ENCODE measurements around the gene JSRP1. TPM values are rescaled to one million over a fixed set of nuclear protein-coding genes. Genes with fewer than 3 reads are reported as not detected.

Gene JSRP1
- polyA plus RNA-seq, 1 of the 3 experiments (the other 2 are of a cell fraction) = 0.76 TPM

DNA sequence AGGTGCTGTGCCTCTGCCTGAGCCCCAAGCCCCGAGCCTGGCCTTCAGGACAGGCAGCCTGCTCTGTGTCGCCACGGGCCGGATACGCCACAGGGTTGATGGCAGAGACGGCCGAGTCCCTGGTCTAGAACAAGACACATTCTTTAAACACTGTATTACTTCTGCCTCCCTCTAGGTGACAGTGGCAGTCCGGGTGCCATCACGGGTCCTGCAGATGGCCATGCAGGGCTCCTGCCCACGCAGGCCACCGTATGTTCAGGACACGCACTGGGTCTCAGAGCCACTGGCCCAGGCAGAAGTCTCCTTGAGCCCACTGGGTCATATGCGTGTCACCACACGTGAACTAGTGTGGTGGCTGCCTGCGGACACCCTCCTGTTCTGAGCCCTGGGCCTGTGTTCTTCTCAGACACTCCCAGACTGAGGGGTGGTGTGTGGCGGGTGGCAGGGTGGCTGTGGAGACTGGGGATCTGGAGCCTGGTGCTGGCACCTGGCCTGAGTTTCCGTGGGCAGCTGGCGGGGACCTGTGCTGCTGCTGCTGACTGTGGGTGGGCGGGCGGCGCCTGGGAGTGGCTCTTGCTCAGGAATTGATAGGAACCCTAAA lies 24.5 kb downstream of the JSRP1 start:
- H3K27ac ChIP-seq (ENCODE audit: low read depth in 2 of 2, low read length in 1 of 2) = peak overlapping the region; percentile 11 to 50; a peak in 2 of 4 replicates
- WGBS (ENCODE audit: low lambda C conversion rate) = 96% methylated on average over 12 of the region's 21 CpGs
- H3K9me3 ChIP-seq = no peaks in the 10 kb centered on the region
- peak; percentile 40 for TF ChIP-seq RAD21 (IDR thresholded peaks at IDR 0.05; ENCODE audit: low read length)
- no peak for TF ChIP-seq ELF1 (IDR thresholded peaks at IDR 0.05)
- TF ChIP-seq, protein P1, sequence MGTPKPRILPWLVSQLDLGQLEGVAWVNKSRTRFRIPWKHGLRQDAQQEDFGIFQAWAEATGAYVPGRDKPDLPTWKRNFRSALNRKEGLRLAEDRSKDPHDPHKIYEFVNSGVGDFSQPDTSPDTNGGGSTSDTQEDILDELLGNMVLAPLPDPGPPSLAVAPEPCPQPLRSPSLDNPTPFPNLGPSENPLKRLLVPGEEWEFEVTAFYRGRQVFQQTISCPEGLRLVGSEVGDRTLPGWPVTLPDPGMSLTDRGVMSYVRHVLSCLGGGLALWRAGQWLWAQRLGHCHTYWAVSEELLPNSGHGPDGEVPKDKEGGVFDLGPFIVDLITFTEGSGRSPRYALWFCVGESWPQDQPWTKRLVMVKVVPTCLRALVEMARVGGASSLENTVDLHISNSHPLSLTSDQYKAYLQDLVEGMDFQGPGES (IDR thresholded peaks at IDR 0.05; ENCODE audit: low read depth, low read length) = no peak
- TF ChIP-seq JUND (IDR thresholded peaks at IDR 0.05) = no peak
- TF ChIP-seq TAF1 (IDR thresholded peaks at IDR 0.05; ENCODE audit: borderline replicate concordance, low read depth, low read length) = no peak
- TF ChIP-seq RCOR1 (IDR thresholded peaks at IDR 0.05; ENCODE audit: low read length) = no peak
- TF ChIP-seq, protein P2, sequence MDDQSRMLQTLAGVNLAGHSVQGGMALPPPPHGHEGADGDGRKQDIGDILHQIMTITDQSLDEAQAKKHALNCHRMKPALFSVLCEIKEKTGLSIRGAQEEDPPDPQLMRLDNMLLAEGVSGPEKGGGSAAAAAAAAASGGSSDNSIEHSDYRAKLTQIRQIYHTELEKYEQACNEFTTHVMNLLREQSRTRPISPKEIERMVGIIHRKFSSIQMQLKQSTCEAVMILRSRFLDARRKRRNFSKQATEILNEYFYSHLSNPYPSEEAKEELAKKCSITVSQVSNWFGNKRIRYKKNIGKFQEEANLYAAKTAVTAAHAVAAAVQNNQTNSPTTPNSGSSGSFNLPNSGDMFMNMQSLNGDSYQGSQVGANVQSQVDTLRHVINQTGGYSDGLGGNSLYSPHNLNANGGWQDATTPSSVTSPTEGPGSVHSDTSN (IDR thresholded peaks at IDR 0.05) = peak; percentile 11; the same call in 1 of the 2 replicates
- no peak for TF ChIP-seq MXI1 (IDR thresholded peaks at IDR 0.05; ENCODE audit: low read depth, low read length)
- TF ChIP-seq EZH2phosphoT487 (IDR thresholded peaks at IDR 0.05; ENCODE audit: borderline replicate concordance, low read depth) = no peak
- TF ChIP-seq FOSL2 (IDR thresholded peaks at IDR 0.05; ENCODE audit: borderline replicate concordance, low read depth) = no peak
- no peak for TF ChIP-seq GABPA (IDR thresholded peaks at IDR 0.05; ENCODE audit: low read depth)
- TF ChIP-seq POLR2AphosphoS5 (IDR thresholded peaks at IDR 0.05; ENCODE audit: low read depth, low read length) = peak; percentile 57
- ChIA-PET POLR2A (interaction anchor here (1.2 kb wide), 1 partner anchor 12 kb away, joined by 3 read pairs; no protein-coding TSS in a partner anchor), CTCF (interaction anchor here (0.8 to 8.1 kb wide), 5 partner anchors 10 to 84 kb away, joined by 3 to 107 read pairs (median 4); no protein-coding TSS in a partner anchor)
- peaks cover 24% of the 10 kb centered on the region for H3F3A ChIP-seq (replicated peaks; ENCODE audit: insufficient read depth)
- H3K4me3 ChIP-seq (ENCODE audit: low read depth in 2 of 2, low read length in 1 of 2) = no peak overlapping the region
- DNase-seq = peak; percentile 75
- peaks cover 18% of the 10 kb centered on the region; the same call in 1 of the 2 replicates for H4K20me1 ChIP-seq (ENCODE audit: insufficient read depth)
- no peak overlapping the region for H2AFZ ChIP-seq (ENCODE audit: low read depth)
- H3K4me1 ChIP-seq (ENCODE audit: control insufficient read depth in 1 of 2, insufficient read depth in 2 of 2, low read depth in 1 of 2, low read length in 1 of 2) = peaks cover 0 to 24% of the 10 kb centered on the region in 2 experiments; a peak in 1 of 4 replicates
- peaks cover 45% of the 10 kb centered on the region for H3K79me2 ChIP-seq (ENCODE audit: insufficient read depth)
- H3K36me3 ChIP-seq (replicated peaks in 1 of 2; ENCODE audit: control insufficient read depth in 1 of 2, insufficient read depth in 2 of 2, low read length in 1 of 2) = peaks cover 5 to 39% of the 10 kb centered on the region in 2 experiments
- no peak overlapping the region for H3K9ac ChIP-seq
- H3K9me2 ChIP-seq = no peaks in the 10 kb centered on the region
- H3K27me3 ChIP-seq (ENCODE audit: insufficient read depth) = no peaks in the 10 kb centered on the region
- no peak overlapping the region for H3K4me2 ChIP-seq

DNA sequence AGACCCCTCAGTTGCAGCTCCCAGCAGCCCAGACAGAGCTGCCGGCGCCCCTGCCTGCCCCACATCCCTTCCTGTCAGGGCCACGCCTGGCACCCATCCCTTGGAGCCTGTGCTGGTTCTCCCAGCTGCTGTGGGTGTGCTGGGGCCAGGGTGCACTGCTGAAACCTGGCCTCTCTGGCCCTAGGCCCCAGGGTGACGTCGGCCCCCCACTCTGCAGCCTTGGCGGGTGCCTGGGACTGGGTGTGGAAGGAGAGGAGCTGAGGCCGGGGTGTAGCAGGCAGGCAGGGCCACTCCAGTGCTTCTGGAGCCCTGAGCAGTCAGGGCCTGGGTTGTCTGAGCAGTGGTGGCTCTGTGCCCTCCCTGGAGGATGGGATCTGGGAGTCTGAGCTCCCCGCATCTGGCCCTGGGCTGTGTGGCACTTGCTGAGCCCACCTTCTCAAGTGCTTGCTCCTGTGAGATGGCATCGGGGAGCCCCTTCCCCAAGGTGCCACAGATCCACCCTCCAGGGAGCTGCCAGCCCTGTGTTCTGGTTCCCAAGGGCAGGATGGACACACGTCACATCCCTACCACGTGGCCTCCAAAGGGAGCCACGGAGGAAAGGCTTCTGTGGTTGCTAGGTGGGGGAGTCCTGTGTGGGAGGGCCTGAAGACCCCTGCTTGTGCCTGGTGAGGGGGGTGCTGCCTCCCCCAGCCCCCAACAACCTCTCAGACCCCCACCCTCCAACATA lies 25.2 kb downstream of the JSRP1 start:
- H3K27me3 ChIP-seq (ENCODE audit: insufficient read depth) = no peaks in the 10 kb centered on the region
- H3K79me2 ChIP-seq (ENCODE audit: insufficient read depth) = peaks cover 42% of the 10 kb centered on the region
- H3K9me2 ChIP-seq = no peaks in the 10 kb centered on the region
- no peak overlapping the region for H3K4me3 ChIP-seq (ENCODE audit: low read depth in 2 of 2, low read length in 1 of 2)
- no peak overlapping the region for H3K9ac ChIP-seq
- no peak for DNase-seq
- H2AFZ ChIP-seq (ENCODE audit: low read depth) = no peak overlapping the region
- no peak overlapping the region for H3K4me2 ChIP-seq
- CTCF ChIA-PET = interaction anchor here (0.8 to 8.1 kb wide), 9 partner anchors 9 to 85 kb away, joined by 3 to 107 read pairs (median 4); no protein-coding TSS in a partner anchor
- 98% methylated on average over 6 of the region's 12 CpGs for WGBS (ENCODE audit: low lambda C conversion rate)
- H3F3A ChIP-seq (replicated peaks; ENCODE audit: insufficient read depth) = peaks cover 24% of the 10 kb centered on the region
- POLR2A ChIA-PET = interaction anchor here (0.7 to 1.2 kb wide), 3 partner anchors 12 to 85 kb away, joined by 3 read pairs; no protein-coding TSS in a partner anchor
- H3K36me3 ChIP-seq (replicated peaks in 1 of 2; ENCODE audit: control insufficient read depth in 1 of 2, insufficient read depth in 2 of 2, low read length in 1 of 2) = peaks cover 5 to 46% of the 10 kb centered on the region in 2 experiments
- peaks cover 0 to 24% of the 10 kb centered on the region in 2 experiments; a peak in 1 of 4 replicates for H3K4me1 ChIP-seq (ENCODE audit: control insufficient read depth in 1 of 2, insufficient read depth in 2 of 2, low read depth in 1 of 2, low read length in 1 of 2)
- peaks cover 18% of the 10 kb centered on the region; the same call in 1 of the 2 replicates for H4K20me1 ChIP-seq (ENCODE audit: insufficient read depth)
- peak overlapping the region; percentile 11 to 50; a peak in 1 of 4 replicates for H3K27ac ChIP-seq (ENCODE audit: low read depth in 2 of 2, low read length in 1 of 2)
- no peaks in the 10 kb centered on the region for H3K9me3 ChIP-seq
- no peak for TF ChIP-seq TCF12 (IDR thresholded peaks at IDR 0.05)
- TF ChIP-seq GATA2 (CRISPR knock-in tag; IDR thresholded peaks at IDR 0.05) = no peak
- TF ChIP-seq MEF2A (IDR thresholded peaks at IDR 0.05; ENCODE audit: borderline replicate concordance, low read depth) = no peak
- TF ChIP-seq TAF1 (IDR thresholded peaks at IDR 0.05; ENCODE audit: borderline replicate concordance, low read depth, low read length) = no peak
- TF ChIP-seq, protein P3, sequence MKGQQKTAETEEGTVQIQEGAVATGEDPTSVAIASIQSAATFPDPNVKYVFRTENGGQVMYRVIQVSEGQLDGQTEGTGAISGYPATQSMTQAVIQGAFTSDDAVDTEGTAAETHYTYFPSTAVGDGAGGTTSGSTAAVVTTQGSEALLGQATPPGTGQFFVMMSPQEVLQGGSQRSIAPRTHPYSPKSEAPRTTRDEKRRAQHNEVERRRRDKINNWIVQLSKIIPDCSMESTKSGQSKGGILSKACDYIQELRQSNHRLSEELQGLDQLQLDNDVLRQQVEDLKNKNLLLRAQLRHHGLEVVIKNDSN (IDR thresholded peaks at IDR 0.05; ENCODE audit: borderline replicate concordance, low read depth) = no peak
- TF ChIP-seq TEAD4 (IDR thresholded peaks at IDR 0.05; ENCODE audit: borderline replicate concordance, insufficient read depth) = no peak
- no peak for TF ChIP-seq RXRA (IDR thresholded peaks at IDR 0.05; ENCODE audit: borderline replicate concordance, low read depth)
- no peak for TF ChIP-seq GABPA (IDR thresholded peaks at IDR 0.05; ENCODE audit: low read depth)
- no peak for TF ChIP-seq MXI1 (IDR thresholded peaks at IDR 0.05; ENCODE audit: low read depth, low read length)
- TF ChIP-seq, protein P1 (IDR thresholded peaks at IDR 0.05; ENCODE audit: low read depth, low read length) = no peak
- no peak for TF ChIP-seq EP300 (IDR thresholded peaks at IDR 0.05; ENCODE audit: borderline replicate concordance in 1 of 2, low read depth in 1 of 2, low read length in 1 of 2)
- TF ChIP-seq, protein P4, sequence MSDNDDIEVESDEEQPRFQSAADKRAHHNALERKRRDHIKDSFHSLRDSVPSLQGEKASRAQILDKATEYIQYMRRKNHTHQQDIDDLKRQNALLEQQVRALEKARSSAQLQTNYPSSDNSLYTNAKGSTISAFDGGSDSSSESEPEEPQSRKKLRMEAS (IDR thresholded peaks at IDR 0.05; ENCODE audit: low read depth) = no peak
